HG03108 (cell line): ENCODE measurements around the gene ABTB2.

Source experiments
- ATAC-seq: cut with Tn5 transposase; IDR thresholded peaks from one replicate; pipeline ENCODE4 v1.9.1; 2021; ENCODE audit warnings: moderate library complexity; ENCODE audit not compliant: unreplicated experiment

ABTB2 gene

GRCh38 chr11:34344410-34344767 is 13.4 kb downstream of the ABTB2 start:
- no peak for ATAC-seq

- ATAC-seq = no peak
These were observed 14.1 kb downstream of the ABTB2 start for GRCh38 chr11:34343686-34344085.

DNA sequence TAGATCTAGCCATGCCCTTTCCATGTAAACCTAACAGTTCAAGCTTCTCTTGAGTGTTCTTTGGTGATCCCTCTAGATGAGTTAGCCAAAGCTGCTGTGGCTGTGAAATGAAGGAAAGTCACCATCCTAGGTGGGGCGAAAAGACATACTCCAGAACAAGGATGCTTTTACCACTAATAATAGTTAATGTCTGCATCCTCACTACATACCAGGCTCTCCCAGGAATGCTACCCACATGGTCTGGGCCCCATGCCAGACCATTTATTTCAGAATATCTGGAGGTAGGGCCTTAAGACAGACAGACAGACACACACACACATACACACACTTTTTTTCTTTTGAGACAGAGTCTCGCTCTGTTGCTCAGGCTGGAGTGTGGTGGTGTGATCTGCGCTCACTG is 14.7 kb downstream of the ABTB2 start:
- no peak for ATAC-seq

DNA sequence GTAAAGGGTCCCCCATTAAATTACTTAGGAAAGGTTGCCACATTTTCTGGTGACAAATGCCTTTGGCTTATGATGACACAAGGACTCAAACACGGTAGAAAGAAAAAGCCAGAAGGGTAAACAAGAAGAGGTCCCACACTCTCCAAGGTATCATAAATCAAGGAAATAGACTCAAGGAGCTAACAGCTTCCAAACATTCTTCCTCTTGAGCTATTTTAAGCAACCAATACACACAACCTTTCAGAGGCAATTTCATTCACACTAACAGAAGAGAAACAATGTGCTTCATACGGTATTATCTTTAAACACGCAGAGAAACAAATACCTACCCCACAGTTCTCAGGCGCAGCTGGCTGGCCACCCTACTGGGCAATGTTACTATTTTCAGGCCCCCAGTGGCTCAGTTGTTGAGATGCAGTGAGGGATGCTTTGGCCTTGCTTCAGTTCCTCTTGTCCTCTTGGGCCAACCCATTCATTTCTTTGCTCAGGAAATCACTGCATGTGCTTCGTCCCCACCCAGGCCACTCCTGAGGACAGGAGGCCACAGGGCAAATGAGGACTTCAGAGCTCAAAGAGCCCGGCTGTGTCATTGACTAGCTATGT is 15.8 kb downstream of the ABTB2 start:
- no peak for ATAC-seq

GRCh38 chr11:34341096-34341495 is 16.7 kb downstream of the ABTB2 start:
- no peak for ATAC-seq

DNA sequence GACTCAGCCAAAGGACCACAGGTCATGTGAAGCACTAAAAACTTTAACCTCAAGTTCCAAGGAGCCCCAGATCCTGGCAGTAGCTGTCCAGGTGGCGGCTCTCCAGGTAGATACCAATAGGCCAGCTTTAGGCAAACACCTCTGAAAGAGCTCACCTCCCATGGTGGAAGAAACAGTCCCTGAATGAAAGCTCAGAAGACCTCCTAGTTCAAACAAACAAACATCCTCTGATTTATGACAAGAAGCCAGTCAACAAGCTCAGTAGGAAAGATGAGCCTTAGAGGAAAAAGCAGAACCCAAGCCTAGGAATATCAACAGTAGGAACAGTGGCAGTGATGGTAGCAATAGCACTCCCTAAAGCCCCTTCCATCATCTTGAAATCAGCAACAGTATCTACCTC is 17.2 kb downstream of the ABTB2 start:
- ATAC-seq = no peak

DNA sequence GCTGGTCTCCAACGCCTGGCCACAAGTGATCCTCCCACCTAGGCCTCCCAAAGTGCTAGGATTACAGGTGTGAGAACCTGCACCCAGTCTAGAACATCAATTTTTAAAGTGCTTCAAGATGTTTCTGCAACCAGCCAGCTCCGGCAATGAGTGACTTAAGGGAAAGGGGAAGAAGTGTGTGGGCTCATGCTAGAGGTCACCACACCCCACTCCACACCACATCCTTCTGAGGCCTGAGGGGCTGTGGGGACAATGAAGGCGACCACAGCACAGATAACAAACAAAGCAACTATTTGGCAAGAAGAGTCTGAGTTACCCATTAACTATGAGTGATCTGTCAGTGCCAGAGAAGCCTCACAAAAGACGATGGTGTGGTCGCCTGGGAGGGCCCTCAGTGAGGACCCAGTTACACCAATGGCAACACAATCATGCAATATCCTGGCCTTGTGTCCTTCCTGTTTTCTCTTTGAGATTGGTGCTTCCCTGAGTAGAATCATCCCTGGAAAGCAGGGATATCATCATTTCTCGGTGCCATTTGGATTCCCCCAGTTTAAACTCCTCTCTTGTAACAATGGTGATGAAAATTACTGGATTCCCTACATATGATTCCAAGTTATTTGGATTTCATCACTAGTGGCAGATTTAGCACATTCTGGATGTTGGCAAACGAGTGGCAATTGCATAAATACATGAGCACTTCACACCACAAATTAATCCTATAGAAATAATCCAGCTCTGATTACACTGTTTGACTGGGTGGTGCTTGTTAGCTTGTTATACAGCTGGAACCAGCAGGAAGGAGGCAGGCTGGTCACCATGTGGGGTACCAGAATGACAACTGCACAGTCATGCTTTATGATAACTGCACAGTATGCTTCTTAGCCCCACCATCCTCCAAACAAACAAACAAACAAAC is 18.4 kb downstream of the ABTB2 start:
- peak; percentile 60 for ATAC-seq

- no peak for ATAC-seq
These were observed 20.8 kb downstream of the ABTB2 start for GRCh38 chr11:34337016-34337415.

DNA sequence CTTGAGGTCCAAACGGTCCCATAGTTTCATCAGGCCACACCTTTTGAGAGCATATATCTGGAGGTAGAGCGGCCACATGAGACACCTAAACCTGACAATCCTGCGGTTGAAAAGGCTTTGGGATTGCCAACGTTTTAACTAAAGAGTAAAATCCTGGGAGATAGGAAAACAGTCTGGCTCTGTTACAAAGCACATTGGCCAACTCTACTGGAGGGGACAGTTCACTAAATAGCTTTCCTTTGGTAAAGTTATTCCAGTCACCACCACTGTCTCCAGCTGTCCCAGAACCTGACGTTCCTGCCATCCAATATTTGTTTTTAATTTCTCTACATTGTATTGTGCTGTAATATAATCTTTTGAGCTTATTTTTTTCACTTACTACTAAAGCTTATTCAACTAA is 22.0 kb downstream of the ABTB2 start:
- no peak for ATAC-seq

DNA sequence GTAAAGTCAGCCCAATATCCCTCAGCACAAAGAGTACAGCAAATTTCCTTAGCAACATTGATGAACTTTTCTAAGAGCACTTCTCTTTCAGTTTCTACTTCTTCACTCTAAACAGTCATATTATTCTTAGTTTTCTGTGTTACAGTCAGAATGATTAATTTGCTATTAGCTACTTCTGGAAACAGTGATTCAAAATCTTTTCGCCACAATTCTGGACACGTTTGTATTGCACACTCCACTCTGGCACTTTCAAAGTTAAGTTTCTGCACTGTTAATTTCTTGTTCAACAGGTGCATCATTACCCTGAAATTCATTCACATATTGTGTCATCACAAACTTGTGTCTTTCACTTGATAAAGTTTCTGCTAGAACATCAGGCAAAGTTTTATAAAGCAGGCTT is 22.5 kb downstream of the ABTB2 start:
- no peak for ATAC-seq

DNA sequence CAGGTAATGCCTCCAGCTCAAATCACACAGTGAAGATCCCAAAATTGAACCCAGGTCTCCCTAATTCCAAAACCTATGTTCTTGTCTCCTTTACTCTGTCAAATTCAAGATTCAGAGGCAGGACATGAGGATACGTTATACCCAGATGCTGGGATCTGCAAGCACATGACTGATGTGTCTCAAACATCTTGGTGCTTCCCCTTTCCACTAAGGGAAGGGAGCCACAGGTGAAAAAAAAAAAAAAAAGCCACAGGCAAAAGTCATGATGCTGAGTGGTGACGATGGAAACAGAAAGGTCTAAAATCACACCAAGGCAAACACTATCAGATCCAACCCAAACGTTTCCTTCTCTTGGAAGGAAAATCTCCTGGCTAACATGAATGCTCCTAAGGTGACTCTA is 24.0 kb downstream of the ABTB2 start:
- no peak for ATAC-seq

GRCh38 chr11:34332524-34332923 is 25.3 kb downstream of the ABTB2 start:
- no peak for ATAC-seq

DNA sequence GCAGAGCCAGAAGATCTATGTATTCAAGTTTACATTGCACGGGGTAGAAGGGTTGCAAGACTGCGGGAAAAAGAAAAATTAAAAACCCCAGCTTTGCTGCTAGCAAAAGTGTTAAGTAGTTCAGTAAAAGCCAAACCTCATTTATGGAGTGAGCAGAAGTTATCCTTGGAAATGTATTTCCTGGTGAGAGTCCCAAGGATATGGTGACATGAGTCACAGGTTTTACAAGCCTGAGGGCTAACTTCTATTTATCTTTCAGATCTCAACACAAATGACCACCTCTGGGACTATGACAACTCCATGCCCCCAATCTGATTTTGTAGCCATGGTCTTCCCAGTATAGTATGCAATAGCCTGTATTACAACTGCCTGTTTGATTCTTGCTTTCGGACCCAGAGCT is 26.1 kb downstream of the ABTB2 start:
- ATAC-seq = no peak

DNA sequence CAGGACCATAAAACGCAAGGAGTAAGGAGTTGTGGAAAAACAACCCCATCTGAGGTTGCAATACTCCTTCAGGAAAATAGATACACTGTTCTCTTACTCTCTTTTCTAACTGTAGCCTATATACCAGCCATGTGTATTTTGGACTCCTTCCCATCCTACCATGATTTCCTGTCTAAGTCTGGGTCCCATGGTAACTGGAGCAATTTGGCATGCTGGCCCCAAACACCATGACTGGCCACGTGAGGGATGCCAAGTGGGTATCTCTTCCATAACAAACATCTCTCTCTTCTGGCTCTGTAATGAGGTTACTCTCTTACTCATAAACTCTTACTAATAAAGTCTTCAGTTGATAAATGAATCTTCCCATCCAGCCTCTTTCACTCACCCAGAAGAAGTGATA is 26.5 kb downstream of the ABTB2 start:
- ATAC-seq = no peak

DNA sequence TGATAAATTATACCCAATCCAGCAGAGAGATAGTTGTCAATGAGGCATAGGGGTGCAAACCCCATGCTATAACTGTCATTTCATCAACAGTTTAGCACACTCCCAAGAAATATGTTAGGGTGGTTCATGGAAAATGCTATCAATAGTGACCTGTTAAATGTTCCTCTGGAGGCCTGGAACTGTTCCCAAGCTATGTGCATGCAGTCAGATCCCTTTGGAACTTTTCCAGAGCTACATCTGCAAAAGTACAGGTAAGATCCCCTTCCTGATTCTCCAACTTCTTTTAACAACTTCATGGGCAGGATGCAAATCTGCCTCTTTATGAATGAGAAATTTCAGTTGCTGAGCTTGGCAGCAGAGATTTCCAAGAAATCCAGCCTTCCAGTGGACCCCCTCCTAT is 27.2 kb downstream of the ABTB2 start:
- ATAC-seq = no peak

DNA sequence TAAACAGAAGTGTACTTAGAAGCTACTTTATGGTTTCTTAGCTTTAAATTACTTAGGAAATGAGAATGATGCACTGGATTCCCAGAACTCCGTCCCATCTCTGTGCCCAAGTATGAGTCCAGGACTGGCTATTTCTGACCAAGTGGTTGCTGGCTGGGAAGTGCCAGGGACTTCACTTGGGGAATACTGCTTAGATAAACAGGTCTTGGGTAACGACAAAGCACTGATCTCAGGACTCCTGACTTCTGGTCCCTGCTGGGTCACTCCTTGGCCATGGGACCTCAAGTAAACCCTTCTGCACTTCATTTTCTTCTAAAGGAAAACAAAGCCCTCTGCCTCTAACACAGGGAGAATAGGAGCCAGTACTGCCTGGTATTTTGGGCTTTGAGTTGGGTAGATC is 27.9 kb downstream of the ABTB2 start:
- no peak for ATAC-seq

- ATAC-seq = no peak
These were observed 29.2 kb downstream of the ABTB2 start for GRCh38 chr11:34328632-34328910.

DNA sequence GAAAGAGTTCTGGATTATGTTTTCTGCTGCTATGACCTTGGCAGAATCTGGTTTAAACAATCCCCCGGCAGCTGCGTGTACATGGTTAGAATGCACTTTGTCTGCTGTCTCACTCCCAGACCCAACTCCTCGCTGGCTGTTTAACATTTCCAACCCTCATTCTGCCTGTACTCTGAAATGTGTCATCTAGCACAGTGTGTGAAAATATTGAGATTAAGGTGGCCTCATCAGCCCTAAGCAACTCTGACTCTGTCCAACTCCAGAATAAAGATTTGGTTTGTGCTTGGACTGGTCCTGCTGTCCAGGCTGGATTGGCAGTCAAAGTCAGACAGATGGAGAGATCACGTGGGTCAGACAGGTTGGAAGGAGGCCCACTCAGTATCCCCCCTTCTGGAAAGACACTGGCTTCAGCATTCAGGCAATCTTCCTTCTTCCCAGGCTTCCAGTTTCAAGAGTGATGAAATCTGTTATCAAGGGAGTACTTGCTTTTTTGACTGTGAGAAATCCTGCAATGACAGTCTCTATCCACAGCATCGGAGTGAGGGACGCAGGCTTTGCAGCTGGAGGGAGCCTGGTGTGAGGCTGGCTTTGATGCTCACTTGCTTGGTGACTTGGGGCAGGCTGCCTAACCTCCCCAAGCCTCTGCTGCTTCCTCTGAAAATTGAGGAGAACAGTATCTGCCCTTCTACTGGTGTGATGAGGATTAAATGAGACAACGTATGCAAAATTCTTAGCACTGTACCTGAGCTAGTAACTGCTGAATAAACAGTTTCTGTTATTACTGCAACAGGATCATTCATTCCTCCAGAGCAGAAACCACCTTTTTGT is 29.8 kb downstream of the ABTB2 start:
- ATAC-seq = no peak

DNA sequence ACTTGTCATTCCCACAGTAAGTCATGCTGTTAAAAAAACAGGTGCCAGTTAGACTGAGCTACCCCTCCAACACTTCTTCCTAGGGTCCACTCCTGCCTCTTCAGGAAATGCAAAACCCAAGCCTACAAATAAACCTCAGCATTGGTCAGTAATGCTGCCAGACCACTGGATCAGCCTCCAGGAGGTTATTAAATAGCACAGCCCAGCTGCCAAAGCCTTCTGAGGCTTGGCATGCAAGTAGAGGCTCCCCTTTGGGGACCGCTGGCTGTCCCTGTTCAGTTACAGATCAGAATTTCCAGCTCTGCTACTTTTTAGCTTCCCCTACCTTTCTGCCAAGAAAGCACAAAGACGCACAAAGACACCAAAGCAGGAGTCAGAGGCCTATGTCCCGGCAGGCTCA is 33.3 kb downstream of the ABTB2 start:
- no peak for ATAC-seq

- ATAC-seq = no peak
These were observed 34.2 kb downstream of the ABTB2 start for GRCh38 chr11:34323601-34324000.

GRCh38 chr11:34318111-34319037 is 39.4 kb downstream of the ABTB2 start:
- no peak for ATAC-seq
